NB4 (cell line): ENCODE results near the gene IVL.

Experiments used
- CTCF ChIP-seq: IDR thresholded peaks from one replicate; pipeline ENCODE4 v1.5.1; 2012; ENCODE audit warnings: low read depth, low read length
- MAX ChIP-seq: IDR thresholded peaks from 2 replicates; pipeline ENCODE4 v1.6.1; 2011; ENCODE audit warnings: low read depth, low read length
- MYC ChIP-seq: IDR thresholded peaks from 2 replicates; pipeline ENCODE4 v1.6.1; 2011; ENCODE audit warnings: low read depth, low read length
- POLR2A ChIP-seq: IDR thresholded peaks from 2 replicates; pipeline ENCODE4 v1.6.1; 2011; ENCODE audit warnings: mild to moderate bottlenecking; ENCODE audit not compliant: insufficient read length; ENCODE audit errors: extremely low read depth

- no peak for TF ChIP-seq POLR2A
- TF ChIP-seq CTCF, result peak; percentile 71
- no peak for TF ChIP-seq MAX
- TF ChIP-seq MYC, result no peak
Observed at GRCh38 chr1:152869808-152870419, 38.4 kb upstream of the IVL start.
